H9 (cell line): ENCODE measurements around the gene SCAF8. TPM values are rescaled to one million over a fixed set of nuclear protein-coding genes. Genes with fewer than 3 reads are reported as not detected.

Experiments used
- DNase-seq: peaks from one replicate; pipeline ENCODE4 v3.0.0-alpha.2; 2017
- H2AFZ ChIP-seq: one replicate; pipeline ENCODE4 v1.6.1; 2013; ENCODE audit warnings: mild to moderate bottlenecking, low read length, control low read depth, moderate library complexity
- H2AK5ac ChIP-seq: 2 replicates; pipeline ENCODE4 v1.6.1; 2013; ENCODE audit warnings: low read length, control low read depth, mixed read lengths; ENCODE audit not compliant: insufficient read length
- H2BK120ac ChIP-seq: one replicate; pipeline ENCODE4 v1.6.1; 2013; ENCODE audit warnings: low read depth, mild to moderate bottlenecking, low read length, control low read depth, inconsistent platforms; ENCODE audit not compliant: poor library complexity, severe bottlenecking
- H2BK12ac ChIP-seq: 2 replicates; pipeline ENCODE4 v1.6.1; 2013; ENCODE audit warnings: low read length, control low read depth, mixed read lengths, low read depth; ENCODE audit not compliant: insufficient read length
- H2BK15ac ChIP-seq: 2 replicates; pipeline ENCODE4 v1.6.1; 2013; ENCODE audit warnings: low read depth, low read length, control low read depth
- H2BK20ac ChIP-seq: one replicate; pipeline ENCODE4 v1.6.1; 2013; ENCODE audit warnings: low read depth, mild to moderate bottlenecking, low read length, control low read depth, inconsistent platforms; ENCODE audit not compliant: poor library complexity, severe bottlenecking
- H2BK5ac ChIP-seq: 2 replicates; pipeline ENCODE4 v1.6.1; 2013; ENCODE audit warnings: low read length, control low read depth, mixed read lengths; ENCODE audit not compliant: insufficient read length
- H3K14ac ChIP-seq: 2 replicates; pipeline ENCODE4 v1.6.1; 2013; ENCODE audit warnings: low read length, control low read depth; ENCODE audit not compliant: insufficient read depth
- H3K18ac ChIP-seq: 2 replicates; pipeline ENCODE4 v1.6.1; 2013; ENCODE audit warnings: low read depth, mild to moderate bottlenecking, mixed read lengths, low read length, control low read depth; ENCODE audit not compliant: insufficient read length
- H3K23ac ChIP-seq: 2 replicates; pipeline ENCODE4 v1.6.1; 2013; ENCODE audit warnings: low read length, control low read depth, mixed read lengths, low read depth; ENCODE audit not compliant: insufficient read length
- H3K23me2 ChIP-seq: 2 replicates; pipeline ENCODE4 v1.6.1; 2013; ENCODE audit warnings: low read depth, mild to moderate bottlenecking, mixed read lengths, low read length, control low read depth; ENCODE audit not compliant: insufficient read length, poor library complexity, severe bottlenecking
- H3K27ac ChIP-seq: 2 replicates; pipeline ENCODE4 v1.5.1; 2013; ENCODE audit warnings: low read length, control low read depth, mixed read lengths, low read depth; ENCODE audit not compliant: insufficient read length
- H3K27me3 ChIP-seq: 2 replicates; pipeline ENCODE4 v1.6.1; 2013; ENCODE audit warnings: low read length, control low read depth, inconsistent platforms; ENCODE audit not compliant: insufficient read depth
- H3K4ac ChIP-seq: 2 replicates; pipeline ENCODE4 v1.6.1; 2013; ENCODE audit warnings: low read depth, mild to moderate bottlenecking, control low read depth, inconsistent platforms, low read length, moderate library complexity
- H3K4me1 ChIP-seq: 2 replicates; pipeline ENCODE4 v1.6.1; 2013; ENCODE audit warnings: low read length, control low read depth, inconsistent platforms; ENCODE audit not compliant: insufficient read depth
- H3K4me2 ChIP-seq: 2 replicates; pipeline ENCODE4 v1.6.1; 2013; ENCODE audit warnings: low read length, control low read depth, mixed read lengths; ENCODE audit not compliant: insufficient read length, insufficient read depth
- H3K56ac ChIP-seq: 2 replicates; pipeline ENCODE4 v1.6.1; 2013; ENCODE audit warnings: low read depth, mild to moderate bottlenecking, mixed read lengths, low read length, control low read depth; ENCODE audit not compliant: insufficient read length
- H3K79me1 ChIP-seq: 2 replicates; pipeline ENCODE4 v1.6.1; 2013; ENCODE audit warnings: low read depth, mild to moderate bottlenecking, moderate library complexity, low read length, control low read depth, inconsistent platforms; ENCODE audit not compliant: insufficient read depth, poor library complexity, severe bottlenecking
- H3K79me2 ChIP-seq: 2 replicates; pipeline ENCODE4 v1.6.1; 2013; ENCODE audit warnings: low read length, control low read depth, inconsistent platforms; ENCODE audit not compliant: insufficient read depth
- H3K9ac ChIP-seq: 2 replicates; pipeline ENCODE4 v1.6.1; 2013; ENCODE audit warnings: low read length, control low read depth, mixed read lengths; ENCODE audit not compliant: insufficient read length; ENCODE audit errors: extremely low read depth
- H3K9me3 ChIP-seq: one replicate; pipeline ENCODE4 v1.6.1; 2013; ENCODE audit warnings: low read depth, low read length, inconsistent platforms; ENCODE audit not compliant: control insufficient read depth
- H3T11ph ChIP-seq: one replicate; pipeline ENCODE4 v1.6.1; 2013; ENCODE audit warnings: mild to moderate bottlenecking, low read length, control low read depth, inconsistent platforms
- H4K20me1 ChIP-seq: one replicate; pipeline ENCODE4 v1.6.1; 2013; ENCODE audit not compliant: control insufficient read depth, insufficient read length, insufficient read depth
- H4K5ac ChIP-seq: 2 replicates; pipeline ENCODE4 v1.6.1; 2013; ENCODE audit warnings: low read depth, mild to moderate bottlenecking, mixed read lengths, low read length, control low read depth; ENCODE audit not compliant: insufficient read length
- H4K8ac ChIP-seq: replicated peaks from 2 replicates; pipeline ENCODE4 v1.6.1; 2013; ENCODE audit warnings: low read length, control low read depth, mixed read lengths, low read depth; ENCODE audit not compliant: insufficient read length
- H4K91ac ChIP-seq: 2 replicates; pipeline ENCODE4 v1.6.1; 2013; ENCODE audit warnings: low read depth, mild to moderate bottlenecking, moderate library complexity, mixed read lengths, low read length, control low read depth; ENCODE audit not compliant: insufficient read length
- H3K27ac Mint-ChIP-seq, 3 experiments: 2 replicates in 2 of 3; 3 replicates in 1 of 3; pipeline ENCODE4 v1.8.0; 2020 to 2021; ENCODE audit warnings: mixed read lengths in 3 of 3, mild to moderate bottlenecking in 1 of 3, moderate library complexity in 1 of 3
- H3K27me3 Mint-ChIP-seq: 2 replicates; pipeline ENCODE4 v1.8.0; 2021; ENCODE audit warnings: low read depth, mild to moderate bottlenecking, moderate library complexity, mixed read lengths
- H3K36me3 Mint-ChIP-seq, 3 experiments: 2 replicates in 2 of 3; 3 replicates in 1 of 3; pipeline ENCODE4 v1.8.0; 2020 to 2021; ENCODE audit warnings: low read depth in 3 of 3, mixed read lengths in 3 of 3; ENCODE audit not compliant: insufficient read depth in 1 of 3
- H3K4me1 Mint-ChIP-seq, 2 experiments: 2 replicates each; pipeline ENCODE4 v1.8.0; 2020; ENCODE audit warnings: mixed read lengths in 2 of 2
- H3K4me3 Mint-ChIP-seq, 2 experiments: 2 replicates in 1 of 2; 3 replicates in 1 of 2; pipeline ENCODE4 v1.8.0; 2020 to 2021; ENCODE audit warnings: mild to moderate bottlenecking in 2 of 2, mixed read lengths in 2 of 2, moderate library complexity in 1 of 2
- H3K9me3 Mint-ChIP-seq, 2 experiments: 2 replicates in 1 of 2; 3 replicates in 1 of 2; pipeline ENCODE4 v1.8.0; 2020; ENCODE audit warnings: mild to moderate bottlenecking in 2 of 2, mixed read lengths in 2 of 2, moderate library complexity in 1 of 2
- WGBS: extraction: QIAGEN DNeasy Blood & Tissue Kit; methylation state at CpG from one replicate; pipeline ENCODE4 v1.1.7; 2013; ENCODE audit warnings: missing lambda C conversion rate, low lambda C conversion rate, mixed read lengths; ENCODE audit not compliant: insufficient read length; ENCODE audit errors: extremely low coverage; 5-methylcytosine and 5-hydroxymethylcytosine counted together
- total RNA-seq: library from RNA; stranded (reverse); gene quantifications from 2 replicates; pipeline ENCODE4 v1.2.1, GENCODE V29; 2021
- TF ChIP-seq, protein P1 (sequence below): fragments of 200-600 bp; sonication (generic); conservative IDR thresholded peaks from 3 replicates; pipeline ENCODE4 v1.8.0; 2021; ENCODE audit warnings: antibody characterized with exemption, mild to moderate bottlenecking

The SCAF8 gene
- total RNA-seq, 1 experiment from 2014 or later = 78.5 TPM

- Histone ChIP-seq H3K18ac (no peak overlapping the region), H3K14ac (no peak overlapping the region), H3K56ac (no peak overlapping the region), H3K27ac (no peak overlapping the region), H3K9ac (no peak overlapping the region), H3T11ph (no peak overlapping the region), H2AFZ (no peak overlapping the region), H3K4me1 (peaks cover 12% of the 10 kb centered on the region; the same call in 1 of the 2 replicates), H4K5ac (no peak overlapping the region), H4K91ac (no peak overlapping the region), H3K9me3 (no peaks in the 10 kb centered on the region), H2AK5ac (no peak overlapping the region), H2BK120ac (no peak overlapping the region), H2BK12ac (no peak overlapping the region), H3K23ac (no peak overlapping the region), H3K23me2 (no peaks in the 10 kb centered on the region), H2BK15ac (no peak overlapping the region), H3K27me3 (no peaks in the 10 kb centered on the region), H4K8ac (no peak overlapping the region), H3K4me2 (no peak overlapping the region), H3K79me1 (no peaks in the 10 kb centered on the region), H2BK20ac (no peak overlapping the region), H3K79me2 (no peaks in the 10 kb centered on the region), H2BK5ac (no peak overlapping the region), H3K4ac (no peak overlapping the region), H4K20me1 (no peaks in the 10 kb centered on the region)
- H3K9me3 Mint-ChIP-seq = no peaks in the 10 kb centered on the region
- peak overlapping the region in 2 of 3 experiments; percentile 53 to 61; a peak in 5 of 7 replicates for H3K27ac Mint-ChIP-seq
- H3K27me3 Mint-ChIP-seq = no peaks in the 10 kb centered on the region
- no CpG with 5 or more reads among the region's 10 CpGs for WGBS
- H3K36me3 Mint-ChIP-seq = peaks cover 0 to 3% (median 0%) of the 10 kb centered on the region in 3 experiments; a peak in 1 of 7 replicates
- peaks cover 32 to 49% of the 10 kb centered on the region in 2 experiments for H3K4me1 Mint-ChIP-seq
- TF ChIP-seq, protein P1, sequence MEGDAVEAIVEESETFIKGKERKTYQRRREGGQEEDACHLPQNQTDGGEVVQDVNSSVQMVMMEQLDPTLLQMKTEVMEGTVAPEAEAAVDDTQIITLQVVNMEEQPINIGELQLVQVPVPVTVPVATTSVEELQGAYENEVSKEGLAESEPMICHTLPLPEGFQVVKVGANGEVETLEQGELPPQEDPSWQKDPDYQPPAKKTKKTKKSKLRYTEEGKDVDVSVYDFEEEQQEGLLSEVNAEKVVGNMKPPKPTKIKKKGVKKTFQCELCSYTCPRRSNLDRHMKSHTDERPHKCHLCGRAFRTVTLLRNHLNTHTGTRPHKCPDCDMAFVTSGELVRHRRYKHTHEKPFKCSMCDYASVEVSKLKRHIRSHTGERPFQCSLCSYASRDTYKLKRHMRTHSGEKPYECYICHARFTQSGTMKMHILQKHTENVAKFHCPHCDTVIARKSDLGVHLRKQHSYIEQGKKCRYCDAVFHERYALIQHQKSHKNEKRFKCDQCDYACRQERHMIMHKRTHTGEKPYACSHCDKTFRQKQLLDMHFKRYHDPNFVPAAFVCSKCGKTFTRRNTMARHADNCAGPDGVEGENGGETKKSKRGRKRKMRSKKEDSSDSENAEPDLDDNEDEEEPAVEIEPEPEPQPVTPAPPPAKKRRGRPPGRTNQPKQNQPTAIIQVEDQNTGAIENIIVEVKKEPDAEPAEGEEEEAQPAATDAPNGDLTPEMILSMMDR = no peak
- no peak overlapping the region for H3K4me3 Mint-ChIP-seq
- peak; percentile 30 for DNase-seq
Observed at GRCh38 chr6:154874773-154875592, 141.8 kb downstream of the SCAF8 start.
